Skeletal muscle tissue (tissue), 4 donors: ENCODE measurements around the gene ASAP2. TPM values are rescaled to one million over a fixed set of nuclear protein-coding genes. Genes with fewer than 3 reads are reported as not detected.

ENCODE experiments used
- H3K27ac ChIP-seq: one replicate; pipeline ENCODE4 v1.7.0; 2013; ENCODE audit warnings: mild to moderate bottlenecking, low read depth, low read length, inconsistent platforms
- H3K27me3 ChIP-seq, 3 donors: one replicate each; pipeline ENCODE4 v1.7.0; 2013; ENCODE audit warnings: low read length in 3 of 3; ENCODE audit not compliant: control insufficient read depth in 3 of 3, insufficient read depth in 3 of 3
- H3K36me3 ChIP-seq, 3 donors: one replicate each; pipeline ENCODE4 v1.7.0; 2013; ENCODE audit warnings: low read length in 3 of 3; ENCODE audit not compliant: control insufficient read depth in 3 of 3, insufficient read depth in 3 of 3
- H3K4me1 ChIP-seq, 3 donors: one replicate each; pipeline ENCODE4 v1.7.0; 2013; ENCODE audit warnings: low read length in 3 of 3, mild to moderate bottlenecking in 3 of 3; ENCODE audit not compliant: control insufficient read depth in 3 of 3, insufficient read depth in 3 of 3
- H3K4me3 ChIP-seq, 3 donors: one replicate each; pipeline ENCODE4 v1.7.0; 2013; ENCODE audit warnings: low read length in 3 of 3
- H3K9ac ChIP-seq, 3 donors: one replicate each; pipeline ENCODE4 v1.7.0; 2013; ENCODE audit warnings: low read length in 3 of 3, mild to moderate bottlenecking in 3 of 3, moderate library complexity in 2 of 3, low read depth in 1 of 3
- H3K9me3 ChIP-seq, 3 donors: one replicate each; pipeline ENCODE4 v1.7.0; 2013; ENCODE audit warnings: low read length in 3 of 3; ENCODE audit not compliant: control insufficient read depth in 3 of 3
- total RNA-seq: library from RNA; depleted of rRNA; stranded (reverse); fragments of >200 nt; gene quantifications from one replicate; pipeline ENCODE4 v1.2.3, GENCODE V29; 2014
- donor health status: Osteomylitis.

ASAP2 gene
- total RNA-seq, 1 donor from 2014 or later = 17.7 TPM

DNA sequence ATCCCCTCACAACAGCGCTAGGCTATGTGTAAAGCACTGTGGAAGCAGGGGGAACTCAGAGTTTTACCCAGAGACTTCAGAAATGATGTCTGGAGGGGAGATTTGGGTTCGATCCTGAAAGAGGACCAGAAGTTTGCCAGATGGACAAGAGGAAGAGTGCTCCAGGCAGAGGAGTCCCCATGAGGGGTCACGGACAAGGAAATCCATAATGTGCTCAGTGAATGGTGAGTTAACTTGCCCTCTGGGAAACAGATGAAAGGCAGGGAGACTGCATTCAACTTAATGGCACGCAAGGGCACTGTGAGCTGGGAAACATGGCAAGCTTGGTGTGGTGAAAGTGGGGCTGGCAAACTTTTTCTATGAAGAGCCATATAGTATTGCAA is 6.0 kb upstream of the ASAP2 start:
- no peak overlapping the region for H3K4me3 ChIP-seq
- no peaks in the 10 kb centered on the region for H3K9me3 ChIP-seq
- H3K4me1 ChIP-seq = peaks cover 0 to 1% (median under 1%) of the 10 kb centered on the region in 3 donors
- no peak overlapping the region for H3K9ac ChIP-seq
- no peak overlapping the region for H3K27ac ChIP-seq
- H3K27me3 ChIP-seq = no peaks in the 10 kb centered on the region
- H3K36me3 ChIP-seq = no peaks in the 10 kb centered on the region

DNA sequence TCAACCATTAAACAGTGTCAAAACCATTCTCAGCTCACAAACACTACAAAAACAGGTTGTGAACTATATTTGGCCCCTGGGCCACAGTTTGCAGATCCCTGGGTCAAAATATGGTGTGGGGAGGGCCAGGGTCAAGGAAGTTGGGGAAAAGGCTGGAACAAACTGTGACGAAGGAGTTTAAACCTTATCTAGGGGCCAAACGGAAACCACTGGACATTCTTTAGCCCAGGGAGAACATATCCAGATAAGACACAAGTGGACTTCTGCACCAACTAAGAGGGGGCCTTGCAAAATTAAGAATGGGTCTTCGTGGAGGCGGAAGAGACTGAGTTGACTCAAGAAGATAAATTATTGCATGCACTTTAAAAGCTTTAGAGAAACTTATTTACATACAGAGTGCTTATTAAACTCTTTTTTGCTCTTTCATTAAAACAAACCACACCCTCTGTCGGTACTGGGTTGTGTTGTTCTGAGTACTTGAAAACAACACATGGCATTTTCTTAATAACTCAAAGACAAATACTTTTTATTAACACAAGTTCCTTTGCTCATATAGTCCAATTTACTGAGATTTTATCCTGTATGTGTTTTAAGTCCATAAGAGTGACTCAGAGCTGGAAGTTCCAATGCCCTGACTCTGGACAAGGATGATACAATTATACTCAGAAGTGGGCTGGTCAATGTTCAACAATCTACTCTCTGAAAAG is 5.3 kb upstream of the ASAP2 start:
- Histone ChIP-seq H3K4me3 (no peak overlapping the region), H3K27me3 (no peaks in the 10 kb centered on the region), H3K36me3 (no peaks in the 10 kb centered on the region), H3K27ac (no peak overlapping the region), H3K9ac (no peak overlapping the region), H3K4me1 (peaks cover 4 to 6% (median 4%) of the 10 kb centered on the region in 3 donors), H3K9me3 (no peaks in the 10 kb centered on the region)

DNA sequence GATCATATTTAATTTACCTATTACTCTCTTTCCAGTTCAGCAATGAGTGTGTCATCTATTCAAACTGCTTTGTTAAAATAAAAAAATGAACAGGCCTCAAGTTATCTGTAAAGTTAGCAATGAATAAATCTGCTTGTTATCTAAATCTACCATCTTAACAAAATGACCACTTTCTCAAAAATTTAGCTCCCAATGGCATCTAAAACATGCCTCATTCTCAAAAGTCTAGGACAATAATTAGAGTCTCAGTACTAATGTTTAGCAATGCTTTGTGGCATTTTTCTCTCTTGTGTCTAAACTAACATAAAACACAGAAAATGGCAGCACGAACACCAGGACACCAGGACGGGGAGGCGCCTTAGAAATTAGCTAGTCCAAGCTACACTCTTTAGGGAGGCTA is 3.6 kb upstream of the ASAP2 start:
- H3K36me3 ChIP-seq = no peaks in the 10 kb centered on the region
- no peaks in the 10 kb centered on the region for H3K9me3 ChIP-seq
- H3K4me3 ChIP-seq = no peak overlapping the region
- H3K27me3 ChIP-seq = peaks cover 0 to 4% (median 0%) of the 10 kb centered on the region in 3 donors
- peaks cover 8 to 11% (median 9%) of the 10 kb centered on the region in 3 donors for H3K4me1 ChIP-seq
- H3K27ac ChIP-seq = no peak overlapping the region
- H3K9ac ChIP-seq = no peak overlapping the region

DNA sequence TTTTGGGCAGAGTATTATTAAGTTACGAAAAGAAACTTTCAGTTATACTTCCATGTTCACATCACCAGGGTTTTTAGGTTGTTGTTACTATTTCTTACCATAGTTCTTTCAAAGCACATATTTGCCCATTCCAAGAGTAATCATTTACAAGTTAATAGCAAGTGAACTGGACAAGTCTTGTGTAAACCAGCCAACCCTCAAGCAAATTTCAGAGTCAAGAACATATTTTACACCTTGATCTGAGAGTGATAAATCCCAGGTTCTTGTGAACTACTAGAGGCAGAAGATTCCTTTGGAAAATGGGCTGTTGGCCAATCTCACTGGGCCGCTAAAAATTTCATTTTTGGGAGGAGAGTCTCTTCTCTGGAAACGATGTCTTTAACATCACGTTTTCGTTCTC is 2.7 kb upstream of the ASAP2 start:
- H3K27ac ChIP-seq = no peak overlapping the region
- peaks cover 0 to 5% (median 0%) of the 10 kb centered on the region in 3 donors for H3K27me3 ChIP-seq
- H3K4me3 ChIP-seq = no peak overlapping the region
- H3K36me3 ChIP-seq = no peaks in the 10 kb centered on the region
- no peak overlapping the region for H3K9ac ChIP-seq
- no peaks in the 10 kb centered on the region for H3K9me3 ChIP-seq
- H3K4me1 ChIP-seq = peaks cover 9 to 11% (median 10%) of the 10 kb centered on the region in 3 donors

DNA sequence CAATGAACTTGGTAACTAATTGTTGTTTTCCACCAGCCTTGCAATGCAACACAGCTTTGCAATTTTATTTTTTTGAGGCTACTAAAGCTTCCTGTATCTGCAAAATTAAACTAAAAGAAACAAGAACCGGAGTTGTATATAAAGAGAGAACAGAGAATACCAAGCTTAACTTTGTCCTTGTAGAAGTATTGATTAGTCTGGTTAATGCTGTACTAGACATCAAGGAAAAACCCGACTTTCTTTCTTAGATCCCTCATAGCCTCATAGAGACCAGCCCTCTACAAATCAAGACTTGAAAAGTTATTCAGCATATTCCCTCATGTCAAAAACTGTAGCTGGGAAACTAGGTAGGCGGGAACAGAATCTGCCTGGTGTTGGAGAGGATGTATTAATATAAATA is 1.7 kb upstream of the ASAP2 start:
- Histone ChIP-seq H3K4me3 (no peak overlapping the region), H3K9me3 (no peaks in the 10 kb centered on the region), H3K27me3 (peaks cover 0 to 9% (median 0%) of the 10 kb centered on the region in 3 donors), H3K36me3 (no peaks in the 10 kb centered on the region), H3K4me1 (peaks cover 9 to 11% (median 10%) of the 10 kb centered on the region in 3 donors), H3K9ac (no peak overlapping the region), H3K27ac (no peak overlapping the region)

DNA sequence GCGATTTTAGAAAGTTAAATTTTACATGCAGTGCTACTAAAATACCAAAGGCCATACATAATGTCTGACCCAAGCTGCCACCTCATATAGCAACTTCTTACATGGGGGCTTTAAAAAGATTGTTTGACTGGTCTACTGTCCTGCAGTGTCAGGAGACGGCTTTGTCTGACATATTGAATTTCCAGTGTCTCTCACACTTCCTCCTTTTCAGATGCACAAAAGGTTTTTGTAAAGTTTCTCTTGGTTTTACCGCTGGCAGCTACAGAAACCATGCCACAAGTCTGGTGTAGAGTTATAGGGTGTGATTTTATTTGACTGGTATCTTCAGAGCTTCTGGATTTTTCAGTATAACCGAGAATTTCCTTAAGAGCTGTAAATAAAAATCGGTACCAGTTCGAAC is 1.1 kb upstream of the ASAP2 start:
- peak overlapping the region in 1 of 3 donors; percentile 68 for H3K4me3 ChIP-seq
- H3K9me3 ChIP-seq = no peaks in the 10 kb centered on the region
- H3K9ac ChIP-seq = peak overlapping the region in 1 of 3 donors; percentile 69
- peak overlapping the region; percentile 55 for H3K27ac ChIP-seq
- no peaks in the 10 kb centered on the region for H3K36me3 ChIP-seq
- H3K4me1 ChIP-seq = peaks cover 9 to 12% (median 10%) of the 10 kb centered on the region in 3 donors
- peaks cover 0 to 13% (median 0%) of the 10 kb centered on the region in 3 donors for H3K27me3 ChIP-seq

DNA sequence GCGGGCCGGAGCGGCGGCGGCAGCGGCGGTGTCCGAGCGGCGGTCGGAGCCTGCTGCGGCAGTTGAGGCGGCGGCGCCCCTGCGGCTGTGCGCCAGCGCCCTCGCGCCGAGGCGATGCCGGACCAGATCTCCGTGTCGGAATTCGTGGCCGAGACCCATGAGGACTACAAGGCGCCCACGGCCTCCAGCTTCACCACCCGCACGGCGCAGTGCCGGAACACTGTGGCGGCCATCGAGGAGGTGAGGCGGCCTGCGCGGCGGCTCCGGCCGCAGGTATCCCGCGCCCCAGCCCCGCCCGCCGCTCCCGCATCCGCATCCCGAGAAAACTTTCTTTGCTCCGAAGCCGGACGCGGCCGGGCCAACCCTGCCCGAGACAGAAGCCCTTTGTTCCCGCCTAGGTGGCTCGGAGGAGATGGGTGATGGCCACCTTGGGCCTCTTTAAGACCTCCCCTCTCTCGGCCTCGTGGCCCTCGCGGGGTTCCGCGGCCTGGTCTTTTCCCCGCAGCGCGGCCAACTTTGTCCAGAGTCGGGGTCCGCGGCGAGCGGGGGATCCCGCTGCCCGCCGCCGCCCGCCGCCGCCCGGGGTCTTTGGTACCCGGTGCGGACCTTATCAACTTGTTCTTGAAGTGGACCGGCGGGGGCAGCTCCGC is 504 bp downstream of the ASAP2 start:
- Histone ChIP-seq H3K36me3 (no peaks in the 10 kb centered on the region), H3K27ac (peak overlapping the region; percentile 64), H3K27me3 (peaks cover 0 to 13% (median 0%) of the 10 kb centered on the region in 3 donors), H3K9me3 (no peaks in the 10 kb centered on the region), H3K9ac (peak overlapping the region; percentile 55 to 77 (median 76)), H3K4me1 (peaks cover 14 to 17% (median 15%) of the 10 kb centered on the region in 3 donors), H3K4me3 (peak overlapping the region; percentile 66 to 77 (median 74))

DNA sequence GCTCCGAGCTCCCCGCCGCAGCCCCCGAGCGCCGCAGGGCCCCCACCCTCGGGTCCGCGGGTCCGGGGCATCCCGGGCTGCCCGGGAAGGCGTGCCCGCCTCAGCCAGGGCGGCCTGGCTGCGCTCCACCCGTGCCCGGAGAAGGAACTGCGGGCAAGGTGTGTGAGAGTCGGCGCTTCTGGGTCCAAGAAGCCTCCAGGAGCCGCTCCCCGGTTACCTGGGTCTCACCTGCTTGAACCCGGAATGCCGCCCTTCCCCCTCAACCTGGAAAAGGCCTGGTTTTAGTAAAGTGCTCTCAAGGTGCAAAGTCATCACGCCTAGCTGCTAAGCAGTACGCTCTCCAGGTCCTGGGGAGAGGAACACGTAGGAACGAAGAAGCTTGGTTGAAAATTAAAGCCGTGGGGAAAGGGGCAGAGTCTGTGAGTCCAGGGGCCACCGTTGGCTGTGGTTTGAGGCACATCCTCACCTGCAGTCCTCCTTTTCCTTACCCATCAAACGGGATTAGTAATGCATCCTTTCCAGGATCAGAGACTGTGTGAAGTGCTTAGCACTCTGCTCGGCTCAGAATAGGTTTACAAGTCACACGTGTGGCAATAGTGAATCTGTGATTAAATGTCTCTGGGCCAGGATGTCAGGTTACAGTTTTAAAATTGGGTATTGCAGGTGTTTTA is 1.2 kb downstream of the ASAP2 start:
- no peaks in the 10 kb centered on the region for H3K36me3 ChIP-seq
- peak overlapping the region; percentile 74 to 83 (median 77) for H3K4me3 ChIP-seq
- no peaks in the 10 kb centered on the region for H3K9me3 ChIP-seq
- H3K27ac ChIP-seq = peak overlapping the region; percentile 64
- peaks cover 0 to 13% (median 0%) of the 10 kb centered on the region in 3 donors for H3K27me3 ChIP-seq
- peaks cover 21 to 23% (median 22%) of the 10 kb centered on the region in 3 donors for H3K4me1 ChIP-seq
- peak overlapping the region; percentile 55 to 77 (median 69) for H3K9ac ChIP-seq

DNA sequence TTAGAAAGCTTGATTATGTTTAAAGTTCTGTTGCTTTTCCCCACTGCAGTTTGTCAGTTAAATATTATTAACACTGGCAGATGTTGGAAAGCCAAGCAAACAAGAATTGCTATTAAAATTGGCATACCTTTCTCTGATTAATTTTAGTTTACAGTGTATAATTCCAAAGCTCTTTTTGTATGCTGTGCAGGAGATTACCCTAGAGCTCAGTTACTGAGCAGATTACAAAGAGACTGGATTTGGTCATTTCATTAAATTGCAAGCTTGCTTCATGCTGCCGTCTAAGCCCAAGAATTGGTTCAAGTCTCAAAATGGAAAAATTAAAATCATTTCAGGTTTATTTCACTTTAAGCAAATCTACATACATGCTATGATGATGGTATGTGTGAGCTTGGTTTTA is 2.3 kb downstream of the ASAP2 start:
- Histone ChIP-seq H3K4me1 (peaks cover 30 to 33% (median 32%) of the 10 kb centered on the region in 3 donors), H3K4me3 (peak overlapping the region in 1 of 3 donors; percentile 33), H3K27me3 (peaks cover 0 to 13% (median 0%) of the 10 kb centered on the region in 3 donors), H3K36me3 (no peaks in the 10 kb centered on the region), H3K9ac (no peak overlapping the region), H3K27ac (no peak overlapping the region), H3K9me3 (no peaks in the 10 kb centered on the region)
